ENCODE results near the gene PTPRZ1.

Gene PTPRZ1

DNA sequence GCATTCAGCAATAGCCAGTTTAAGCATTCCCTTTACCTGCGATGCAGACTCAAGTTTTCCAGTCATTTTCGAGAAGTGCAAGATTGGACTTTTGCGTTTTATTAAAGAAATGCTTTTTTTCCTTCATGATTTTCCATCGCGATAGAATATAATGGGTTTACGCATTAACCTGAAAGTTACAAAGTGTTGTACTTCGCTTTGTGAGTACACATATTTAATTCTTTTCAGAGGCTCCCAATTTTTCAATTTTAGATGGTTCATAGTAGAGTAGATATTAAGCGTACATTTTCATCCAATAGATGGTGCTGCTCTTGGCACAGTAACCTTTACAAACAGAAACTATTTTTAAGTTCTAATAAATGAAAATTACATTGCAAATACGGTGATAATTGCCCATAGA is 1.3 kb downstream of the PTPRZ1 start:
- no peak overlapping the region for H3K27ac Mint-ChIP-seq (ENCODE audit: low read depth)
- H3K4me3 Mint-ChIP-seq, result no peak overlapping the region
- H3K4me1 Mint-ChIP-seq, result peaks cover 6% of the 10 kb centered on the region
- peaks cover 27% of the 10 kb centered on the region for H3K27me3 Mint-ChIP-seq
- peaks cover 6% of the 10 kb centered on the region for H3K9me3 Mint-ChIP-seq
- no peaks in the 10 kb centered on the region for H3K36me3 Mint-ChIP-seq (ENCODE audit: insufficient read depth)
- no peak for DNase-seq (ENCODE audit: low spot score in 2 of 2)
- ATAC-seq (replicated peaks; ENCODE audit: extremely low read depth, poor library complexity, severe bottlenecking), result no peak

DNA sequence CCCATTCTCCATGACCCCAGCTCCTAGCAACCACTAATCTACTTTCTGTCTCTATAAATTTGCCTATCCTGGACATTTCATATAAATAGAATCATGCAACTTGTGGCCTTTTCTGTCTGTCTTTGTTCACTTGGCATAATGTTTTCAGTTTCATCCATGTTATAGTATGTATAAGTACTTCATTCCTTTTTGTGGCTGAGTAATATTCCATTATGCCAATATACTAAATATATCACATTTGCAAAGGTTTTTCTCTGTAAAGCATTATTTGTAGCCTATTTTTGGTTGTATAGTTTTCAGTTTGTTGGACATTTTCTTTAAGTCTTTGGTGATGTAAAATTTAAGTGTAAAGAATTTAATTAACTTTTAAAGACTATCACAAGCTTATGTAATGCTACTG is 2.2 kb downstream of the PTPRZ1 start:
- Mint-ChIP-seq H3K9me3 (peaks cover 6% of the 10 kb centered on the region), H3K4me1 (peaks cover 6% of the 10 kb centered on the region), H3K27ac (ENCODE audit: low read depth) (no peak overlapping the region), H3K27me3 (peaks cover 27% of the 10 kb centered on the region), H3K4me3 (no peak overlapping the region), H3K36me3 (ENCODE audit: insufficient read depth) (no peaks in the 10 kb centered on the region)
- no peak for ATAC-seq (replicated peaks; ENCODE audit: extremely low read depth, poor library complexity, severe bottlenecking)
- DNase-seq (ENCODE audit: low spot score in 2 of 2), result no peak

DNA sequence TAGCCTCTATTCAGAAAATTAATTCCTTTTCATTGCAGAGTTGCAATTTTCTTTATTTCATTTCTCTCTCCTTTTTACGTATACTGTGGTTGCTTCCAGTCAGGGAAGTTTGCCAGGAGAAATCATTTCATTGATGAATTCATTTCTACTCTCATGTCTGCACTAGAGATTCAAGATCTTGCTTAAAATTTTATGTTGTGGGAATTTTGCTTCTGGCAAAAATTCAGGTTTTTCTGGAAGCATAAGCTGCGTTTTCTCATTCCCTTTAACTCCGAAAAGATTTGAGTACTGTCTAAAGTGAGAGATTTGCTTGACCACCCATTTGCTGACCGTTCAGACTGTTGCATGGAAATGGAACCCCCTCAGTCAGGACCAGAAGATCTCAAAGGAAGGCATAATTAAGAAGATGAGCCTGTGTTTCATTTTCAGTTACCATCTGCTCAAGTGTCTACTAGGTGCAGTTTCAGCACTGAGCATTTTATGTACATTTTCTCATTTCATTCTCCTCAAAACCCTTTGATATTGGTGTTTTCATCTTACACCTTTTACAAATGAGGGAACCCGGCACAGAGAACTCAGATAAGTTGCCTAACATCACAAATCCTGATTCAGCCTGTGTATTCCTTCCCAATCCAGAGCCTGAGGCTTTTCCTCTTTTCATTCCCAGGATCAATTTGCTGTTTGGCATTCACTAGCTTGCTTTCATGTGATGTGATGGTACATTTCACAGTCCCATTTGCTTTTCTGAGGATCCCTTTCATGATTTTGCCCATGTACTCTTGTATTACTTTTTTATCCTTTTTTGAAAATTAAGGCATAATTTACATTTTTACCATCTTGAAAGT is 3.9 kb downstream of the PTPRZ1 start:
- H3K4me1 Mint-ChIP-seq, result peaks cover 6% of the 10 kb centered on the region
- peaks cover 6% of the 10 kb centered on the region for H3K9me3 Mint-ChIP-seq
- no peak overlapping the region for H3K27ac Mint-ChIP-seq (ENCODE audit: low read depth)
- H3K4me3 Mint-ChIP-seq, result no peak overlapping the region
- no peak for DNase-seq (ENCODE audit: low spot score in 2 of 2)
- H3K36me3 Mint-ChIP-seq (ENCODE audit: insufficient read depth), result no peaks in the 10 kb centered on the region
- ATAC-seq (replicated peaks; ENCODE audit: extremely low read depth, poor library complexity, severe bottlenecking), result no peak
- peaks cover 27% of the 10 kb centered on the region for H3K27me3 Mint-ChIP-seq

DNA sequence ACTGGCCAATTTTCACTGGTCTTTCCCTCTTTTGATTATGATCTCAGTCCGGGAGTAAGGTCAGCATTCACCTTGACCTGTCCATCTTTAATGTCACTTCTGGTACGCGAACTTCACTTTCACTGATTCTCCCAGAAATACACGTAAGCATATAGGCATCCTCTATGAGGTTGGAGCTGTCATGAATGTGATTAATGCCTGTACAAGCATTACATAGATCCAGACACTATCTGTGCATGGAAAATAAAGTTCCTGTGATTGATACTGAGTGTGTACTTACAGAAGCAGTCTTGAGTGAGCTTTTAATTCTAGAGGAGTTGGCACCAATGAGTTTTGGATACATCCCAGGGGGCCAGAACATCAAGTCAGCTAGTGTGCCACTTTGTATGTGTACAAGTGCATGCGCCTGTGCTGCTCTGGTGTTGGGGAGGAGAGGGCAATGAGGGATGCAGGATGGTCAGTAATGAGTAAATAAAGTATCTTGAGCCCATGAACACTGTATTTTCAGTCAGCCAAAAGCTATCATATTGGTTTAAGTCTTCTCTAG is 6.0 kb downstream of the PTPRZ1 start:
- no peaks in the 10 kb centered on the region for H3K4me1 Mint-ChIP-seq
- H3K9me3 Mint-ChIP-seq, result peaks cover 5% of the 10 kb centered on the region
- H3K36me3 Mint-ChIP-seq (ENCODE audit: insufficient read depth), result no peaks in the 10 kb centered on the region
- DNase-seq (ENCODE audit: low spot score in 2 of 2) (no peak), ATAC-seq (replicated peaks; ENCODE audit: extremely low read depth, poor library complexity, severe bottlenecking) (no peak)
- no peak overlapping the region for H3K4me3 Mint-ChIP-seq
- no peak overlapping the region for H3K27ac Mint-ChIP-seq (ENCODE audit: low read depth)
- peaks cover 6% of the 10 kb centered on the region for H3K27me3 Mint-ChIP-seq

DNA sequence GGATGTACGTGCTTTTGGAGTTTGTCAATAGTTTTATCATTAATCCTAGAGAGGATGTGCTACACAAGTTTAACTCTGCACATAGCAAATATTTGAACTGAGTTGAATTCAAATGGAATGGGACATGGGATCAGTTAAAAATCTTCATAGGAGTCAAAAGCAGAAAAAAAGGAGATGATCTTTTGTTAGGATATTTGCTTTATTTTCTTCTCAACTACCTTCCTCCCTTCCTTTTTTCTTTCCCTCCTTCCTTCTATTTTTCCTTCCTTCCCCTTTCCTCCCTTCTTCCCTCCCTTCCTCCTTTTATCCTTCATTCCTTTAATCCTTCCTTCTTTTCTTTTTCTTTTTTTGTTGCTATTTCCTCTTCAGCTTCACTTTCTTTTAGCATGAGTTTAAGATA is 6.6 kb downstream of the PTPRZ1 start:
- ATAC-seq (replicated peaks; ENCODE audit: extremely low read depth, poor library complexity, severe bottlenecking), result no peak
- no peaks in the 10 kb centered on the region for H3K4me1 Mint-ChIP-seq
- no peak for DNase-seq (ENCODE audit: low spot score in 2 of 2)
- H3K27me3 Mint-ChIP-seq, result peaks cover under 1% of the 10 kb centered on the region
- peaks cover 5% of the 10 kb centered on the region for H3K9me3 Mint-ChIP-seq
- H3K4me3 Mint-ChIP-seq, result no peak overlapping the region
- H3K27ac Mint-ChIP-seq (ENCODE audit: low read depth), result no peak overlapping the region
- no peaks in the 10 kb centered on the region for H3K36me3 Mint-ChIP-seq (ENCODE audit: insufficient read depth)

DNA sequence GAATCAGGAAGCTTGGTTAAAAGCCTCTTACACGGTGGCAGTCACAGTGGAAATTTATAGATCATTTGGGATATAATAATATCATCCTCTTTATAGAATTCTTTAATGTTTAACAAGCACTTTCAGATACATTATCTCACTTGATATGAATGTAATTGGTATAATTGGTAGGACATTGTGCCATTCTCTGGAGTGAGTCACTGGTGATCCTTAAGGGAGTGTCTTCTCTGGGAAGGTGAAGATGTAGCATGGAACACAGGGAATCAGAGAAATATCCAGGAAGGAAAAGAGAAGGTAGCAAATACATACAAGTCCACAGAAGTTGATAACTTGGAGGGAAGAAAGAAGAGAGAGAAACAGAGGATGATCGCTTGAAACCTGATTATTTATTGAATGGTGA is 9.8 kb downstream of the PTPRZ1 start:
- H3K4me3 Mint-ChIP-seq, result no peak overlapping the region
- H3K4me1 Mint-ChIP-seq, result no peaks in the 10 kb centered on the region
- DNase-seq (ENCODE audit: low spot score in 2 of 2) (no peak), ATAC-seq (replicated peaks; ENCODE audit: extremely low read depth, poor library complexity, severe bottlenecking) (no peak)
- no peak overlapping the region for H3K27ac Mint-ChIP-seq (ENCODE audit: low read depth)
- H3K27me3 Mint-ChIP-seq, result no peaks in the 10 kb centered on the region
- H3K9me3 Mint-ChIP-seq, result peaks cover 5% of the 10 kb centered on the region
- no peaks in the 10 kb centered on the region for H3K36me3 Mint-ChIP-seq (ENCODE audit: insufficient read depth)

DNA sequence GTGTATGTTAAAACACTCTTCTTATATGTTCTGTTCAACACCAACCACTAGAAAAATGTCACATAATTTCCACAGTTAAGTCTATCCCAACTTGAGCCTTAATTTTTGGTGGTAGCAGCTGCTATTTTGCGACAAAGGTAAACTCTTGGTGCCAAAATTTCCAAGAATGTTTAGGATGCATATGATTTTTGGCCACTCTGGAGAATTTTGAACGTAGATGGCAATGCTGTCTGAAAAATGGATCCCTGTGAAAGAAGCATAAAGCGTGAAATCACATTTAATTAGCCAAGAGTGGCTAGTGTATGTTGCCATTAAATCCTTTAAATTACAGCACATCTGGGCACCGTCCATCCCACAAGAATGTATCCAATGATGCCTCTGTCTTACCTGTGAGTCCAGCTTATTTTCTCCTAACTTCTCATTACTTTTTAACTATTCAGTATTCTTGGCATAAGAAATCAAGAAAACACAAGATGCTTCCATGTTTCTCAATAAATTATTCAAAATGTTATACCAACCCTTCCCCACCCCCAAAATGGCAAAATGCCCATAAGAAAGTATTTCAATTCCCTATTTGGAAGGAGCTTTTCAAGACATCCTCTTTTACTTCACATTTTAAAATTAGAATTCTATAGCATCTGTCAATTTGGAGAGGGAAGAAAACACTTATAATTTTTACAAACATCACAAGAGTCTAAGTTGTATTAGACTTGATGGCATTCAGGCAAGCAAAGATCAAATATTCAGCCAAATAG is 12.4 kb downstream of the PTPRZ1 start:
- Mint-ChIP-seq H3K4me3 (no peak overlapping the region), H3K36me3 (ENCODE audit: insufficient read depth) (no peaks in the 10 kb centered on the region), H3K27me3 (no peaks in the 10 kb centered on the region), H3K4me1 (no peaks in the 10 kb centered on the region), H3K27ac (ENCODE audit: low read depth) (no peak overlapping the region), H3K9me3 (peaks cover 5% of the 10 kb centered on the region)
- DNase-seq (ENCODE audit: low spot score in 2 of 2) (no peak), ATAC-seq (replicated peaks; ENCODE audit: extremely low read depth, poor library complexity, severe bottlenecking) (no peak)

DNA sequence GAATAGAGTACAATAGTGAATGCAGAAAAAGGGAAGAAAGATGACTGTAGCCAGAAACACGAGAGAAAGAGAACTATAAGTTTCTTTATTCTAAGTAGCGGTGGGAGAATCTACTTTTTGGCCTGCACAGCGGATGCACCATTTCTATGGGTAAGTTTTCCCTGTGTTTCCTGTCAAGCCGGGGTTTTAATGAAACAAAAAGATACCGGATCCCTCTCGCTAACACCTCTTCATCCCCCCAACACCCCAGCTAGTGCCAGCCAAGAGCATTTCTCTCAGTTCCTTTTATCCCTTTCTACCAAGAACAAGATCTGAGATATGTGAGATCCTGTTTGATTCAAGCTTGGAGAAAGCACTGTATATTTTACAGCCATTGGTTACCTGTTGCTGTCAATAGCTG is 14.7 kb downstream of the PTPRZ1 start:
- Mint-ChIP-seq H3K27me3 (no peaks in the 10 kb centered on the region), H3K4me1 (no peaks in the 10 kb centered on the region), H3K4me3 (no peak overlapping the region), H3K27ac (ENCODE audit: low read depth) (no peak overlapping the region), H3K36me3 (ENCODE audit: insufficient read depth) (no peaks in the 10 kb centered on the region), H3K9me3 (peaks cover 4% of the 10 kb centered on the region)
- ATAC-seq (replicated peaks; ENCODE audit: extremely low read depth, poor library complexity, severe bottlenecking), result no peak
- no peak for DNase-seq (ENCODE audit: low spot score in 2 of 2)

DNA sequence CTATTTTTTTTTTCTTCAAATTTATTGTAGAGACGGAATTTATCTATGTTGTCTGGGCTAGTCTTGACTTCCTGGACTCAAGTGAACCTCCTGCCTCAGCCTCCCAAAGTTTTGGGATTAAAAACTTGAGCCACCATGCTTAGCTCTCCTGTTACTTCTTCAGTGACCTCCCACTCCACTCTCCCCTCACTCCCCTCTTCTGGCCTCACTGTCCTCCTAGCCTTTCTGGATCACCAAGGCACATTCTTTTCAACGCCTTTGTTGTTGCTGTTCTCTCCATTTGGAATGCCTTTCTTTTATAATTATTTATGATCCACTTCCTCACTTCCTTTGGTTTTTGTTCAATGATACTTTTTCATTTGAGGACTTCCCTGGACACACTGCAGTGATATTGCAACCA is 17.9 kb downstream of the PTPRZ1 start:
- Mint-ChIP-seq H3K4me1 (no peaks in the 10 kb centered on the region), H3K27ac (ENCODE audit: low read depth) (no peak overlapping the region), H3K4me3 (no peak overlapping the region), H3K36me3 (ENCODE audit: insufficient read depth) (no peaks in the 10 kb centered on the region), H3K27me3 (no peaks in the 10 kb centered on the region), H3K9me3 (no peaks in the 10 kb centered on the region)
- ATAC-seq (replicated peaks; ENCODE audit: extremely low read depth, poor library complexity, severe bottlenecking) (no peak), DNase-seq (ENCODE audit: low spot score in 2 of 2) (no peak)

DNA sequence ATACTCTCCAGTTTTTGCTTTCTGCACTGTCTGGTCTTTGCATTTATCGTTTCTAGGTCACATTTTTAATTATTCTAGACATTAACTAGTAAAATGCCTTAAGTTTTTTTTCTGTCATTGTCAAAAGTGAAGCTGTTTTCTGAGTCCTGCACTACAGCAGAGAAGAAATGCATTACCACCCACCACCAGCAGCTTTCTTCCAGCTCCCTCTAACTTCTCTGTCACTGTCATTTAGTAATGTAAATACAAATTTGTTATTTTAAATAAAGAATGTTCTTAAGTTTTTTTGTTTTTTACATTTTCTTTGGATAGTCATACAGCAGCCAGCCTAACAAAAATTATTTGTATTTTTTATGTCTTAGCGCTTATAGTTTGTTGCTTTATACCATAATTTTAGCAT is 18.8 kb downstream of the PTPRZ1 start:
- Mint-ChIP-seq H3K9me3 (no peaks in the 10 kb centered on the region), H3K4me1 (no peaks in the 10 kb centered on the region), H3K4me3 (no peak overlapping the region), H3K27ac (ENCODE audit: low read depth) (no peak overlapping the region), H3K36me3 (ENCODE audit: insufficient read depth) (no peaks in the 10 kb centered on the region), H3K27me3 (no peaks in the 10 kb centered on the region)
- no peak for DNase-seq (ENCODE audit: low spot score in 2 of 2)
- no peak for ATAC-seq (replicated peaks; ENCODE audit: extremely low read depth, poor library complexity, severe bottlenecking)

DNA sequence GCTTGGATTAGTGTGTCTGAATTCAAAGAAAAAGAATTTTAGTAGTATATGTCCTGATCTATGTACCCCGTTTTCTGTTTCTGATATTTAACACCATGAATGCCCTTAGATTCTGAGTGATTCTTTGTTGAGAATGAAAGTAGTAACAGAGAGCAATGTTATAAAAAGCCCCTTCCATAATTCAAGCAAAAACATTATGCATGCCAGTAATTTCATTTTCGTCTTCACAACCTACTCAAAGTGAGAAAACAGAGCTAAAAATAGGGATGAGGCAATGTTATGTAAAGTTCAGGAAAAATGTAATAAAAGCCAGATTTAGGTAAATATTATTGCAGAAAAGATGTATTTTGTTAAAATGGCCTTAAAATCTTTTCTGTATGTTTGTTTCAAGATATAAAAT is 28.1 kb downstream of the PTPRZ1 start:
- H3K27me3 Mint-ChIP-seq, result no peaks in the 10 kb centered on the region
- H3K4me3 Mint-ChIP-seq, result no peak overlapping the region
- no peak for ATAC-seq (replicated peaks; ENCODE audit: extremely low read depth, poor library complexity, severe bottlenecking)
- H3K27ac Mint-ChIP-seq (ENCODE audit: low read depth), result no peak overlapping the region
- no peaks in the 10 kb centered on the region for H3K36me3 Mint-ChIP-seq (ENCODE audit: insufficient read depth)
- peaks cover 14% of the 10 kb centered on the region for H3K9me3 Mint-ChIP-seq
- no peak for DNase-seq (ENCODE audit: low spot score in 2 of 2)
- no peaks in the 10 kb centered on the region for H3K4me1 Mint-ChIP-seq

DNA sequence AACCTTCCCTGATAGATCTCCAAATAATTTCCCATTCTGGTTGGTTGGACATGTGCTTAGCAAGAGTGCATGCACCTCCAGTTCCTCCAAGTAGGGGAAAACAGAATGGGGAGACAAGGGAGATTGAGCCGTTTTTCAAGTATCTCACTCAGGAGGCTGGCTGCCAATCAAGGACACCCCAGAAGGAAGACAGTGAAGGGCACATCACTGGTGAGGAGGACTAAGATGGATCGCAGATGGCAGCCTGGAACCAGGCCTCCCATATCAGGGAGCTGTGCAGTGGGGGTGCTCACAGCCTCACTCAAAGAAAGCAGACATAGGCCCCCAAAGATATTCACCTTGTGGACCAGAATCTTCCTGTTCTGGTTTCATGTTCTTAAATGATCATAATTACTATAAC is 31.2 kb downstream of the PTPRZ1 start:
- Mint-ChIP-seq H3K9me3 (peaks cover 9% of the 10 kb centered on the region), H3K27me3 (no peaks in the 10 kb centered on the region), H3K27ac (ENCODE audit: low read depth) (no peak overlapping the region), H3K4me3 (no peak overlapping the region), H3K4me1 (no peaks in the 10 kb centered on the region), H3K36me3 (ENCODE audit: insufficient read depth) (no peaks in the 10 kb centered on the region)
- DNase-seq (ENCODE audit: low spot score in 2 of 2) (no peak), ATAC-seq (replicated peaks; ENCODE audit: extremely low read depth, poor library complexity, severe bottlenecking) (no peak)

DNA sequence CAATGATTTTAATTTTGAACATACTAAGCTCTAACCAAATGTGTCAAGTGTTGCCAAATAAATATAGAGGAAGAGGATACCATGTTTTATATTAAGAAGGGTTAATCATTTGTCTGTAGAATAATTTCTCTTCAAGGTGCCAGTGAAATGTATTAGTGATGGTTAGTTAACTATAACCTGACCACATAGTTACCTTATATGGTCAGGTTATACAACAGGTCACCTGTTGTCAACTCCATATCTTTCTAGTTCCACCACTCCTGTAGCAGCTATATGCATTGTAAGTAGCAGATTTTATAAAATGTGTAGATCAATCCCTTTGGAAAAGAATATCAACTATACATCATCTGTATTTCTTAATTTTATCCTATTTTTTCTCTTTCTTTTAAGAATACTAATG is 35.1 kb downstream of the PTPRZ1 start:
- H3K4me3 Mint-ChIP-seq, result no peak overlapping the region
- no peaks in the 10 kb centered on the region for H3K36me3 Mint-ChIP-seq (ENCODE audit: insufficient read depth)
- no peaks in the 10 kb centered on the region for H3K4me1 Mint-ChIP-seq
- peaks cover 14% of the 10 kb centered on the region for H3K9me3 Mint-ChIP-seq
- H3K27me3 Mint-ChIP-seq, result no peaks in the 10 kb centered on the region
- ATAC-seq (replicated peaks; ENCODE audit: extremely low read depth, poor library complexity, severe bottlenecking) (no peak), DNase-seq (ENCODE audit: low spot score in 2 of 2) (no peak)
- H3K27ac Mint-ChIP-seq (ENCODE audit: low read depth), result no peak overlapping the region
